Measurements from ENCODE around the gene MSRB1. TPM values are rescaled to one million over a fixed set of nuclear protein-coding genes. Genes with fewer than 3 reads are reported as not detected.

MSRB1 gene
- total and polyA plus RNA-seq, 10 donors: 31.1 to 114 (median 57.2) TPM

DNA sequence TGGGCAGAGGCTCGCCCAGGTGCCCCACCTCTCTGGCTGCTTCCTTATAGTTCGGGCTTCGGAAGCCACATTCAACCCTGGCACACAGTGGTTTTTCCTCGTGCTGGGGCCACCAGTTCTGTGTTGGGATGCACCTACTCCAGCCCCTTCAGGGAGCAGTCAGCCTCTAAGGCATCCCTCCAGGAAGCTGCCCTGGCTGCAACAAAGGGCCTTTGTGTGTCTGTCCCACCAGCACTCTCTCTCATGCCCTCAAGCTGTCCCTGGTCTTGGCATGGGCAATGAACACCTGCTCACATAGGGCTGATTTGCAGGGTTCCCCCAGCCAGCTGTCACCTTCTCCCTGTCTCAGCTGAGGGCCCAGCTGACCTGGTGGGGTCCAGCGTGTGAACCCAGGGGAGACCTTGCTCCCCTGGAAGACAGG is 39.0 kb upstream of the MSRB1 start:
- Histone ChIP-seq H3K9me3 (no peaks in the 10 kb centered on the region), H3K36me3 (peaks cover 9 to 45% (median 36%) of the 10 kb centered on the region in 6 donors), H3K4me1 (peaks cover 16 to 53% (median 35%) of the 10 kb centered on the region in 6 donors), H3K27ac (no peak overlapping the region), H3K27me3 (replicated peaks in 1 of 7) (peaks cover 3 to 67% (median 41%) of the 10 kb centered on the region in 7 donors), H3K4me3 (no peak overlapping the region)
- intact Hi-C loops (cut with DNase I; ENCODE audit: low total_unique reads): no loop called here
- DNase-seq: no peak
- 51 to 71% (median 64%) methylated on average over 4 to 5 of the region's 5 CpGs for WGBS, 5 donors
- TF ChIP-seq, protein P1, sequence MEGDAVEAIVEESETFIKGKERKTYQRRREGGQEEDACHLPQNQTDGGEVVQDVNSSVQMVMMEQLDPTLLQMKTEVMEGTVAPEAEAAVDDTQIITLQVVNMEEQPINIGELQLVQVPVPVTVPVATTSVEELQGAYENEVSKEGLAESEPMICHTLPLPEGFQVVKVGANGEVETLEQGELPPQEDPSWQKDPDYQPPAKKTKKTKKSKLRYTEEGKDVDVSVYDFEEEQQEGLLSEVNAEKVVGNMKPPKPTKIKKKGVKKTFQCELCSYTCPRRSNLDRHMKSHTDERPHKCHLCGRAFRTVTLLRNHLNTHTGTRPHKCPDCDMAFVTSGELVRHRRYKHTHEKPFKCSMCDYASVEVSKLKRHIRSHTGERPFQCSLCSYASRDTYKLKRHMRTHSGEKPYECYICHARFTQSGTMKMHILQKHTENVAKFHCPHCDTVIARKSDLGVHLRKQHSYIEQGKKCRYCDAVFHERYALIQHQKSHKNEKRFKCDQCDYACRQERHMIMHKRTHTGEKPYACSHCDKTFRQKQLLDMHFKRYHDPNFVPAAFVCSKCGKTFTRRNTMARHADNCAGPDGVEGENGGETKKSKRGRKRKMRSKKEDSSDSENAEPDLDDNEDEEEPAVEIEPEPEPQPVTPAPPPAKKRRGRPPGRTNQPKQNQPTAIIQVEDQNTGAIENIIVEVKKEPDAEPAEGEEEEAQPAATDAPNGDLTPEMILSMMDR (IDR thresholded peaks at IDR 0.05 in 8 of 11, conservative IDR thresholded peaks at IDR 0.05 in 3 of 11): no peak
- TF ChIP-seq POLR2A (IDR thresholded peaks at IDR 0.05) (no peak), POLR2AphosphoS5 (IDR thresholded peaks at IDR 0.05) (no peak)

DNA sequence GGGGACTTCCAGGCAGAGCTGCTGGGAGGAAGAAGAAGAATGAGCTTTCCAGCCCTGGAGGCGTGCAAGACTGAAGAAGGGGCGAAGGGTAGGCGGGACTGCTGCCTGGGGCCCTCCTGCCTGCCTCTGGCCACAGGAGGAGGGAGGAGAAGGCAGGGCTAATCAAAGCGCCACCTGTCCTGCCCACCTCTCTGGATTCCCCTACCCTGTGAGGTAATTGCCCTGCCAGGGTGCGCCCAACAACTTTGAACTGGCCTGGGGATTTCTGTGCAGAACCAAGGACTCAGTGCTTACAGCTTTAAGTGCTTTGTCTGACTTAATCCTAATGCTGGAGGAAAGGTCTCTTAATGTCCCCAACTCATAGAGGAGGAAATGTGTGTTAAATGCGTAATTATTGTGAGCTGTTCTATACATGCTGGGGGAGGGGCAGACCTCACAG is 38.4 kb upstream of the MSRB1 start, which contains the start of gene NOXO1:
NOXO1 (minus strand) TSS at position 72 of the 439 bp plus-strand sequence. CDS start 290 bp downstream, outside the sequence.
- H3K27ac ChIP-seq: no peak within 1 kb of the TSS
- intact Hi-C loops (cut with DNase I; ENCODE audit: low total_unique reads): no loop called here
- peaks cover 16 to 53% (median 35%) of the 10 kb centered on the region in 6 donors for H3K4me1 ChIP-seq
- WGBS, 5 donors: 21 to 41% (median 33%) methylated on average over 5 to 6 of the region's 6 CpGs
- DNase-seq: no peak
- H3K36me3 ChIP-seq: peaks cover 11 to 45% (median 37%) of the 10 kb centered on the region in 6 donors
- no peak within 1 kb of the TSS for H3K4me3 ChIP-seq
- no peaks in the 10 kb centered on the region for H3K9me3 ChIP-seq
- peaks cover 3 to 73% (median 41%) of the 10 kb centered on the region in 7 donors for H3K27me3 ChIP-seq (replicated peaks in 1 of 7)
- TF ChIP-seq POLR2A (IDR thresholded peaks at IDR 0.05): no peak
- TF ChIP-seq POLR2AphosphoS5 (IDR thresholded peaks at IDR 0.05): no peak
- TF ChIP-seq, protein P1 (IDR thresholded peaks at IDR 0.05 in 8 of 11, conservative IDR thresholded peaks at IDR 0.05 in 3 of 11): no peak

DNA sequence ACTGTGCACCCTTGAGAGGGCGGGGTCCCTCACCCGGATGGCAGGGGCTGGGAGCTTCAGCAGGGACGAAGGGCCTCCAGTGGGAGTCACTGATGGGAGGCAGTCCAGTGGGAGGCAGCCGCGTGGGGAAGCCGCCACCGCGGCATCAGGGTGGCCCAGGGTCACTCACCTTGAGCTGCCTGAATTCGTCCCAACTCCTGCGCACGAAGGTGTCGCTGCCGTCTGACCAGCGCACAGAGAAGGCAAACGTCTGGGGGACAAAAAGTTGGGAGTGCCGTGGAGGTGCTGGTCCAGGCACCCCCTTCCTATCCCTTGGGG is 37.7 kb upstream of the MSRB1 start:
- H3K27ac ChIP-seq: no peak overlapping the region

More for the DNA sequence above, 37.7 kb upstream of the MSRB1 start:
- TF ChIP-seq, protein P1 (IDR thresholded peaks at IDR 0.05 in 8 of 11, conservative IDR thresholded peaks at IDR 0.05 in 3 of 11): no peak
- TF ChIP-seq POLR2AphosphoS5 (IDR thresholded peaks at IDR 0.05) (no peak), POLR2A (IDR thresholded peaks at IDR 0.05) (no peak)
- Histone ChIP-seq H3K4me3 (no peak overlapping the region), H3K36me3 (peaks cover 16 to 45% (median 37%) of the 10 kb centered on the region in 6 donors), H3K27me3 (replicated peaks in 1 of 7) (peaks cover 3 to 80% (median 41%) of the 10 kb centered on the region in 7 donors), H3K4me1 (peaks cover 16 to 52% (median 33%) of the 10 kb centered on the region in 6 donors), H3K9me3 (no peaks in the 10 kb centered on the region)
- WGBS, 5 donors: 25 to 38% (median 26%) methylated on average over 8 to 16 of the region's 16 CpGs
- DNase-seq: no peak
- intact Hi-C loops (cut with DNase I; ENCODE audit: low total_unique reads): no loop called here

Measured in spleen (tissue), 11 donors.